ENCODE data around the gene ARVCF. TPM values are rescaled to one million over a fixed set of nuclear protein-coding genes. Genes with fewer than 3 reads are reported as not detected.

Gene ARVCF
- total RNA-seq, 1 experiment from 2014 or later, result 4.3 TPM

GRCh38 chr22:20036084-20036482 lies 19.5 kb upstream of the ARVCF start:
- H3K9me3 ChIP-seq (ENCODE audit: low read length), result no peaks in the 10 kb centered on the region
- peak; percentile 82 for DNase-seq
- H3K9ac ChIP-seq (ENCODE audit: low read length), result peak overlapping the region; percentile 70
- H3K4me3 ChIP-seq (ENCODE audit: low read length), result peak overlapping the region; percentile 36
- H2AFZ ChIP-seq (ENCODE audit: low read length), result no peak overlapping the region
- H3K27me3 ChIP-seq (ENCODE audit: low read length), result no peaks in the 10 kb centered on the region
- H4K20me1 ChIP-seq (ENCODE audit: insufficient read depth, low read depth, low read length), result no peaks in the 10 kb centered on the region
- H3K27ac ChIP-seq (ENCODE audit: low read length), result peak overlapping the region; percentile 97
- peak overlapping the region; percentile 64 for H3K4me2 ChIP-seq (ENCODE audit: low read depth, low read length, poor library complexity, severe bottlenecking)
- H3K9me2 ChIP-seq (replicated peaks; ENCODE audit: insufficient read depth, low read length), result no peaks in the 10 kb centered on the region
- peaks cover 66% of the 10 kb centered on the region for H3K4me1 ChIP-seq (ENCODE audit: low read length)
- peaks cover 32% of the 10 kb centered on the region for H3K79me2 ChIP-seq (ENCODE audit: low read length)
- peaks cover 19% of the 10 kb centered on the region for H3K36me3 ChIP-seq (ENCODE audit: insufficient read depth, low read length)

GRCh38 chr22:20035375-20036083 lies 18.9 kb upstream of the ARVCF start:
- Histone ChIP-seq H3K4me1 (ENCODE audit: low read length) (peaks cover 67% of the 10 kb centered on the region), H2AFZ (ENCODE audit: low read length) (no peak overlapping the region), H3K4me2 (ENCODE audit: low read depth, low read length, poor library complexity, severe bottlenecking) (peak overlapping the region; percentile 64), H3K27me3 (ENCODE audit: low read length) (no peaks in the 10 kb centered on the region), H3K9me2 (replicated peaks; ENCODE audit: insufficient read depth, low read length) (no peaks in the 10 kb centered on the region), H3K9ac (ENCODE audit: low read length) (peak overlapping the region; percentile 70), H3K79me2 (ENCODE audit: low read length) (peaks cover 32% of the 10 kb centered on the region), H3K36me3 (ENCODE audit: insufficient read depth, low read length) (peaks cover 19% of the 10 kb centered on the region), H3K9me3 (ENCODE audit: low read length) (no peaks in the 10 kb centered on the region), H3K27ac (ENCODE audit: low read length) (peak overlapping the region; percentile 97), H3K4me3 (ENCODE audit: low read length) (peak overlapping the region; percentile 36), H4K20me1 (ENCODE audit: insufficient read depth, low read depth, low read length) (no peaks in the 10 kb centered on the region)
- DNase-seq, result peak; percentile 94

- no peak overlapping the region for H2AFZ ChIP-seq (ENCODE audit: low read length)
- peaks cover 13% of the 10 kb centered on the region for H3K36me3 ChIP-seq (ENCODE audit: insufficient read depth, low read length)
- peak overlapping the region; percentile 64 for H3K4me2 ChIP-seq (ENCODE audit: low read depth, low read length, poor library complexity, severe bottlenecking)
- H3K27ac ChIP-seq (ENCODE audit: low read length), result peak overlapping the region; percentile 97
- peak; percentile 84 for DNase-seq
- H3K79me2 ChIP-seq (ENCODE audit: low read length), result peaks cover 40% of the 10 kb centered on the region
- no peaks in the 10 kb centered on the region for H3K9me2 ChIP-seq (replicated peaks; ENCODE audit: insufficient read depth, low read length)
- peak overlapping the region; percentile 36; the same call in 1 of the 2 replicates for H3K4me3 ChIP-seq (ENCODE audit: low read length)
- peaks cover 75% of the 10 kb centered on the region for H3K4me1 ChIP-seq (ENCODE audit: low read length)
- peak overlapping the region; percentile 70 for H3K9ac ChIP-seq (ENCODE audit: low read length)
- H3K9me3 ChIP-seq (ENCODE audit: low read length), result no peaks in the 10 kb centered on the region
- H4K20me1 ChIP-seq (ENCODE audit: insufficient read depth, low read depth, low read length), result no peaks in the 10 kb centered on the region
- H3K27me3 ChIP-seq (ENCODE audit: low read length), result no peaks in the 10 kb centered on the region
Measured at GRCh38 chr22:20034143-20034542, 17.5 kb upstream of the ARVCF start.

- Histone ChIP-seq H3K9ac (ENCODE audit: low read length) (peak overlapping the region; percentile 59), H4K20me1 (ENCODE audit: insufficient read depth, low read depth, low read length) (no peaks in the 10 kb centered on the region), H3K27me3 (ENCODE audit: low read length) (no peaks in the 10 kb centered on the region), H3K27ac (ENCODE audit: low read length) (peak overlapping the region; percentile 97), H2AFZ (ENCODE audit: low read length) (no peak overlapping the region), H3K79me2 (ENCODE audit: low read length) (peaks cover 47% of the 10 kb centered on the region), H3K36me3 (ENCODE audit: insufficient read depth, low read length) (peaks cover 9% of the 10 kb centered on the region), H3K4me3 (ENCODE audit: low read length) (peak overlapping the region; percentile 14; the same call in 1 of the 2 replicates), H3K9me3 (ENCODE audit: low read length) (no peaks in the 10 kb centered on the region), H3K4me1 (ENCODE audit: low read length) (peaks cover 85% of the 10 kb centered on the region), H3K4me2 (ENCODE audit: low read depth, low read length, poor library complexity, severe bottlenecking) (peak overlapping the region; percentile 64), H3K9me2 (replicated peaks; ENCODE audit: insufficient read depth, low read length) (no peaks in the 10 kb centered on the region)
- DNase-seq, result no peak
Measured at GRCh38 chr22:20033045-20033706, 16.6 kb upstream of the ARVCF start.

GRCh38 chr22:20032407-20032991 lies 15.9 kb upstream of the ARVCF start:
- H3K4me1 ChIP-seq (ENCODE audit: low read length), result peaks cover 84% of the 10 kb centered on the region
- H3K4me2 ChIP-seq (ENCODE audit: low read depth, low read length, poor library complexity, severe bottlenecking), result peak overlapping the region; percentile 64
- H4K20me1 ChIP-seq (ENCODE audit: insufficient read depth, low read depth, low read length), result no peaks in the 10 kb centered on the region
- H3K9ac ChIP-seq (ENCODE audit: low read length), result peak overlapping the region; percentile 59
- DNase-seq, result no peak
- H3K36me3 ChIP-seq (ENCODE audit: insufficient read depth, low read length), result peaks cover 7% of the 10 kb centered on the region
- H3K9me3 ChIP-seq (ENCODE audit: low read length), result no peaks in the 10 kb centered on the region
- no peaks in the 10 kb centered on the region for H3K9me2 ChIP-seq (replicated peaks; ENCODE audit: insufficient read depth, low read length)
- H2AFZ ChIP-seq (ENCODE audit: low read length), result no peak overlapping the region
- no peaks in the 10 kb centered on the region for H3K27me3 ChIP-seq (ENCODE audit: low read length)
- peaks cover 48% of the 10 kb centered on the region for H3K79me2 ChIP-seq (ENCODE audit: low read length)
- H3K27ac ChIP-seq (ENCODE audit: low read length), result peak overlapping the region; percentile 97
- peak overlapping the region; percentile 14; the same call in 1 of the 2 replicates for H3K4me3 ChIP-seq (ENCODE audit: low read length)

- H3K36me3 ChIP-seq (ENCODE audit: insufficient read depth, low read length), result peaks cover 3% of the 10 kb centered on the region; the same call in 1 of the 2 replicates
- peak overlapping the region; percentile 64 for H3K4me2 ChIP-seq (ENCODE audit: low read depth, low read length, poor library complexity, severe bottlenecking)
- peak overlapping the region; percentile 14; the same call in 1 of the 2 replicates for H3K4me3 ChIP-seq (ENCODE audit: low read length)
- no peaks in the 10 kb centered on the region for H3K9me2 ChIP-seq (replicated peaks; ENCODE audit: insufficient read depth, low read length)
- peak overlapping the region; percentile 97 for H3K27ac ChIP-seq (ENCODE audit: low read length)
- H3K79me2 ChIP-seq (ENCODE audit: low read length), result peaks cover 46% of the 10 kb centered on the region
- H2AFZ ChIP-seq (ENCODE audit: low read length), result no peak overlapping the region
- DNase-seq, result peak; percentile 84
- H3K27me3 ChIP-seq (ENCODE audit: low read length), result no peaks in the 10 kb centered on the region
- H3K9ac ChIP-seq (ENCODE audit: low read length), result peak overlapping the region; percentile 59
- H3K9me3 ChIP-seq (ENCODE audit: low read length), result no peaks in the 10 kb centered on the region
- H3K4me1 ChIP-seq (ENCODE audit: low read length), result peaks cover 84% of the 10 kb centered on the region
- no peaks in the 10 kb centered on the region for H4K20me1 ChIP-seq (ENCODE audit: insufficient read depth, low read depth, low read length)
Measured at GRCh38 chr22:20031732-20032406, 15.2 kb upstream of the ARVCF start.

GRCh38 chr22:20029550-20030225 lies 13.1 kb upstream of the ARVCF start:
- Histone ChIP-seq H3K36me3 (ENCODE audit: insufficient read depth, low read length) (no peaks in the 10 kb centered on the region), H4K20me1 (ENCODE audit: insufficient read depth, low read depth, low read length) (0 out of 2 replicates have a peak, but pooled peaks cover under 1% of the 10 kb centered on the region), H3K27me3 (ENCODE audit: low read length) (no peaks in the 10 kb centered on the region), H3K79me2 (ENCODE audit: low read length) (peaks cover 55% of the 10 kb centered on the region), H3K4me1 (ENCODE audit: low read length) (peaks cover 69% of the 10 kb centered on the region), H3K27ac (ENCODE audit: low read length) (peak overlapping the region; percentile 71), H3K9me2 (replicated peaks; ENCODE audit: insufficient read depth, low read length) (no peaks in the 10 kb centered on the region), H3K4me3 (ENCODE audit: low read length) (no peak overlapping the region), H3K9ac (ENCODE audit: low read length) (peak overlapping the region; percentile 34; the same call in 1 of the 2 replicates), H3K9me3 (ENCODE audit: low read length) (no peaks in the 10 kb centered on the region), H2AFZ (ENCODE audit: low read length) (no peak overlapping the region), H3K4me2 (ENCODE audit: low read depth, low read length, poor library complexity, severe bottlenecking) (peak overlapping the region; percentile 9)
- DNase-seq, result no peak
